Measurements from ENCODE around the gene DRC7.

The DRC7 gene

GRCh38 chr16:57751539-57752202 is 57.1 kb downstream of the DRC7 start:
- H3K4me3 ChIP-seq (ENCODE audit: low read depth, low read length), result no peak overlapping the region
- POLR2A ChIA-PET, result no interaction called here
- DNase-seq (ENCODE audit: low read depth, low spot score), result no peak
- CTCF ChIA-PET, result interaction anchor here (0.9 to 1.1 kb wide), 3 partner anchors 9 to 30 kb away, joined by 3 read pairs; no protein-coding TSS in a partner anchor
- TF ChIP-seq CTCF (IDR thresholded peaks at IDR 0.05; ENCODE audit: insufficient read depth, low read length, missing control alignments), result no peak

- CTCF ChIA-PET, result interaction anchor here (0.9 to 1.1 kb wide), 3 partner anchors 10 to 30 kb away, joined by 3 read pairs; no protein-coding TSS in a partner anchor
- no peak overlapping the region for H3K4me3 ChIP-seq (ENCODE audit: low read depth, low read length)
- no peak for DNase-seq (ENCODE audit: low read depth, low spot score)
- POLR2A ChIA-PET, result no interaction called here
- no peak for TF ChIP-seq CTCF (IDR thresholded peaks at IDR 0.05; ENCODE audit: insufficient read depth, low read length, missing control alignments)
Observed at GRCh38 chr16:57752203-57752580, 57.6 kb downstream of the DRC7 start.

- no peak for DNase-seq (ENCODE audit: low read depth, low spot score)
- ChIA-PET CTCF (interaction anchor here (1.0 kb wide), 1 partner anchor 10 kb away, joined by 3 read pairs; no protein-coding TSS in a partner anchor), POLR2A (no interaction called here)
- no peak overlapping the region for H3K4me3 ChIP-seq (ENCODE audit: low read depth, low read length)
- no peak for TF ChIP-seq CTCF (IDR thresholded peaks at IDR 0.05; ENCODE audit: insufficient read depth, low read length, missing control alignments)
Observed at GRCh38 chr16:57752581-57753447, 58.2 kb downstream of the DRC7 start.

- ChIA-PET CTCF (no interaction called here), POLR2A (no interaction called here)
- no peak overlapping the region for H3K4me3 ChIP-seq (ENCODE audit: low read depth, low read length)
- DNase-seq (ENCODE audit: low read depth, low spot score), result no peak
- TF ChIP-seq CTCF (IDR thresholded peaks at IDR 0.05; ENCODE audit: insufficient read depth, low read length, missing control alignments), result no peak
Observed at GRCh38 chr16:57753448-57754353, 59.1 kb downstream of the DRC7 start.

- no peak overlapping the region for H3K4me3 ChIP-seq (ENCODE audit: low read depth, low read length)
- TF ChIP-seq CTCF (IDR thresholded peaks at IDR 0.05; ENCODE audit: insufficient read depth, low read length, missing control alignments), result no peak
- ChIA-PET CTCF (interaction anchor here (6.8 kb wide), 1 partner anchor 109 kb away, joined by 122 read pairs; no protein-coding TSS in a partner anchor), POLR2A (no interaction called here)
- no peak for DNase-seq (ENCODE audit: low read depth, low spot score)
Observed at GRCh38 chr16:57754354-57755060, 59.9 kb downstream of the DRC7 start.
